Endothelial cell of umbilical vein (primary cell): ENCODE results near the gene COL13A1.

Source experiments
- EZH2 ChIP-seq: IDR thresholded peaks from 2 replicates; pipeline ENCODE4 v1.6.1; 2012; ENCODE audit warnings: borderline replicate concordance, low read depth, mild to moderate bottlenecking, moderate library complexity, low read length, inconsistent platforms; ENCODE audit not compliant: severe bottlenecking
- FOS ChIP-seq: IDR thresholded peaks from 2 replicates; pipeline ENCODE4 v1.6.1; 2011; ENCODE audit warnings: mild to moderate bottlenecking, low read length, moderate library complexity, borderline replicate concordance; ENCODE audit not compliant: insufficient read depth
- GATA2 ChIP-seq: IDR thresholded peaks from 2 replicates; pipeline ENCODE4 v1.7.0; 2011; ENCODE audit warnings: low read depth, mild to moderate bottlenecking, moderate library complexity, mixed read lengths, low read length; ENCODE audit not compliant: insufficient read length, insufficient read depth
- JUN ChIP-seq: IDR thresholded peaks from 2 replicates; pipeline ENCODE4 v1.6.1; 2011; ENCODE audit warnings: borderline replicate concordance, low read depth; ENCODE audit not compliant: insufficient read length, insufficient read depth
- MYC ChIP-seq: IDR thresholded peaks from one replicate; pipeline ENCODE4 v1.6.1; 2011; ENCODE audit warnings: mild to moderate bottlenecking, low read depth, low read length
- POLR2A ChIP-seq: IDR thresholded peaks from 2 replicates; pipeline ENCODE4 v1.6.1; 2012; ENCODE audit warnings: low read depth, mild to moderate bottlenecking, control low read depth, low read length
- POLR2AphosphoS5 ChIP-seq: IDR thresholded peaks from 2 replicates; pipeline ENCODE4 v1.6.1; 2012; ENCODE audit warnings: low read depth, mild to moderate bottlenecking, control low read depth, low read length, moderate library complexity; ENCODE audit not compliant: insufficient read depth
- TF ChIP-seq, protein P1 (sequence below), 2 donors: IDR thresholded peaks; 1 replicate in 1 of 2; 2 replicates in 1 of 2; pipeline ENCODE4 v1.5.1; 2011; ENCODE audit warnings: low read length in 2 of 2, mild to moderate bottlenecking in 2 of 2, moderate library complexity in 2 of 2, control low read depth in 1 of 2, inconsistent platforms in 1 of 2, low read depth in 1 of 2; ENCODE audit not compliant: insufficient read depth in 1 of 2; ENCODE audit errors: extremely low read depth in 1 of 2
- TF ChIP-seq, protein P2 (sequence below): IDR thresholded peaks from 2 replicates; pipeline ENCODE4 v1.6.1; 2011; ENCODE audit not compliant: insufficient read depth, insufficient read length

DNA sequence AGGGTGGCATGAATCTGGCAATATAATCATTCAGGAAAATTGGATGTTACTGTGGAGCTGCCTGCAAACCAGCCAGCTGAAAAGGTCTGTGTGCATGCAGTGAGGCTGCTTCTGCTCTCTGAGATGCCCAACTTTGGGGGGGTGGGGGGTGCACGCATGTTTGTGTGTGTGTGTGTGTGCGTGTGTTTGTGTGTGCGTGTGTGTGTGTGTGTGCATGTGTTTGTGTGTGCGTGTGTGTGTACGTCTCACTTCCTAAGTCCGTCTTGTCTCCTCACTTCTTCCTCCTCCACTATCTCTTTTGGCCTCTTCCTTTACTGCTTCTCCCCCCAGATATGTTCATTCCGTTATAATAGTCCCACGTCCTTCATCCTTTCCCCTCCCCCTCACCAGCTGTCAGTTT lies 148.1 kb downstream of the COL13A1 start:
- TF ChIP-seq EZH2, result no peak
- TF ChIP-seq, protein P1, sequence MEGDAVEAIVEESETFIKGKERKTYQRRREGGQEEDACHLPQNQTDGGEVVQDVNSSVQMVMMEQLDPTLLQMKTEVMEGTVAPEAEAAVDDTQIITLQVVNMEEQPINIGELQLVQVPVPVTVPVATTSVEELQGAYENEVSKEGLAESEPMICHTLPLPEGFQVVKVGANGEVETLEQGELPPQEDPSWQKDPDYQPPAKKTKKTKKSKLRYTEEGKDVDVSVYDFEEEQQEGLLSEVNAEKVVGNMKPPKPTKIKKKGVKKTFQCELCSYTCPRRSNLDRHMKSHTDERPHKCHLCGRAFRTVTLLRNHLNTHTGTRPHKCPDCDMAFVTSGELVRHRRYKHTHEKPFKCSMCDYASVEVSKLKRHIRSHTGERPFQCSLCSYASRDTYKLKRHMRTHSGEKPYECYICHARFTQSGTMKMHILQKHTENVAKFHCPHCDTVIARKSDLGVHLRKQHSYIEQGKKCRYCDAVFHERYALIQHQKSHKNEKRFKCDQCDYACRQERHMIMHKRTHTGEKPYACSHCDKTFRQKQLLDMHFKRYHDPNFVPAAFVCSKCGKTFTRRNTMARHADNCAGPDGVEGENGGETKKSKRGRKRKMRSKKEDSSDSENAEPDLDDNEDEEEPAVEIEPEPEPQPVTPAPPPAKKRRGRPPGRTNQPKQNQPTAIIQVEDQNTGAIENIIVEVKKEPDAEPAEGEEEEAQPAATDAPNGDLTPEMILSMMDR (IDR thresholded peaks at IDR 0.05; ENCODE audit: extremely low read depth in 1 of 2, insufficient read depth in 1 of 2, low read depth in 1 of 2, low read length in 2 of 2), result no peak
- TF ChIP-seq, protein P2, sequence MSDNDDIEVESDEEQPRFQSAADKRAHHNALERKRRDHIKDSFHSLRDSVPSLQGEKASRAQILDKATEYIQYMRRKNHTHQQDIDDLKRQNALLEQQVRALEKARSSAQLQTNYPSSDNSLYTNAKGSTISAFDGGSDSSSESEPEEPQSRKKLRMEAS, result no peak
- no peak for TF ChIP-seq POLR2AphosphoS5
- TF ChIP-seq POLR2A, result no peak
- no peak for TF ChIP-seq MYC
- no peak for TF ChIP-seq JUN
- no peak for TF ChIP-seq FOS
- TF ChIP-seq GATA2, result no peak
